Esophagus squamous epithelium (tissue), 4 donors: Measurements from ENCODE around the gene KCNC2.

Source experiments
- CTCF ChIP-seq, 6 experiments: fragments of 450-650 bp in 4 of 6; fragments of 200-600 bp in 2 of 6; sonication (generic) in 2 of 6; IDR thresholded peaks; one replicate each; pipeline ENCODE4 v1.5.1; 2016 to 2019; ENCODE audit warnings: antibody characterized with exemption in 6 of 6, mild to moderate bottlenecking in 4 of 6, moderate library complexity in 4 of 6
- POLR2A ChIP-seq, 4 donors: fragments of 450-650 bp; IDR thresholded peaks; one replicate each; pipeline ENCODE4 v1.6.1; 2017; ENCODE audit warnings: antibody characterized with exemption in 4 of 4, mild to moderate bottlenecking in 4 of 4, moderate library complexity in 3 of 4

DNA sequence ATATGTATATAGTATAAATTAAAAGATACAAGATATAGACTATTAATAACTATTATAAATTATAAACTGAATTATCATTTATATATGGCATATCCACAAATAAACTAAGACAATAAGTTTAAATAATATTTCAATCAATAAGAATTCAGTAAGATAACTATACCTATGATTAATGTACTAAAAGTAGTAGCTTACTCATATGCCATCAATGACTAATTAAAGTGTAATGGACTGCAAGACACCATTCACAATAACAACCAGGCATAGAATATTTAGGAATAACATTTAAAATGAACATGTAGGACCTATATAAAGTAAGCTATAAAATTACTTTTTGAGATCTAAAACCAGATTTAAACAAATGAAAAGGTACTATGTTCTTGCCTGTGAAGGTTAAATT is 18.8 kb downstream of the KCNC2 start:
- TF ChIP-seq POLR2A (IDR thresholded peaks at IDR 0.05) (no peak), CTCF (IDR thresholded peaks at IDR 0.05) (no peak)
